HG02588 (cell line): Measurements from ENCODE around the gene MAGEA9B.
"Not testable (repeated sequence)": the region's sequence is repeated elsewhere in the genome, so short reads cannot be mapped to it uniquely, and the experiment has no call there.

Experiments
- ATAC-seq: cut with Tn5 transposase; IDR thresholded peaks from one replicate; pipeline ENCODE4 v1.9.1; 2021; ENCODE audit warnings: mild to moderate bottlenecking, moderate library complexity; ENCODE audit not compliant: unreplicated experiment

Gene MAGEA9B, protein sequence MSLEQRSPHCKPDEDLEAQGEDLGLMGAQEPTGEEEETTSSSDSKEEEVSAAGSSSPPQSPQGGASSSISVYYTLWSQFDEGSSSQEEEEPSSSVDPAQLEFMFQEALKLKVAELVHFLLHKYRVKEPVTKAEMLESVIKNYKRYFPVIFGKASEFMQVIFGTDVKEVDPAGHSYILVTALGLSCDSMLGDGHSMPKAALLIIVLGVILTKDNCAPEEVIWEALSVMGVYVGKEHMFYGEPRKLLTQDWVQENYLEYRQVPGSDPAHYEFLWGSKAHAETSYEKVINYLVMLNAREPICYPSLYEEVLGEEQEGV

DNA sequence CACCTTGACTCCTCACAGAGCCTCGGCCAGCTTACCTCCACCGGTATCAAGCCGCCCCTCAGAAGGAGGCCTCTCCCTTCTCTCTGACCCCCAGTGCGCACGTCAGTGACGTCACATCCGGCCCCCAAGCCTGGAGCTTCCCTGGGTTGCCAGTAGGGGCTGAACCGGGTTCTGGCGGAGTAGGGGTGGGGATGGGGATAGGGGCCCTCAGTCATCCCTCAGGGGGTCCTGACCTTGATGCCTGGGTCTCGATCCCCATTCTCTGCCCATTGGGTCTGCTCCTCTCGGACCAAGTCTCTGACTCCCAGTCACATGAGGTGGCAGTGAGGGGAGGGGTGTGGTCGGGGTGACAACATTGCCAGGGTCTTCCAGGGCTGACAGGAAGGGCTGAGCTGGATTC lies at the start of gene MAGEA9B:
TSS of gene MAGEA9B (minus strand) at position 101 of the 400 bp plus-strand sequence. CDS start 4,280 bp downstream, outside the sequence.
- not testable (repeated sequence) for ATAC-seq

DNA sequence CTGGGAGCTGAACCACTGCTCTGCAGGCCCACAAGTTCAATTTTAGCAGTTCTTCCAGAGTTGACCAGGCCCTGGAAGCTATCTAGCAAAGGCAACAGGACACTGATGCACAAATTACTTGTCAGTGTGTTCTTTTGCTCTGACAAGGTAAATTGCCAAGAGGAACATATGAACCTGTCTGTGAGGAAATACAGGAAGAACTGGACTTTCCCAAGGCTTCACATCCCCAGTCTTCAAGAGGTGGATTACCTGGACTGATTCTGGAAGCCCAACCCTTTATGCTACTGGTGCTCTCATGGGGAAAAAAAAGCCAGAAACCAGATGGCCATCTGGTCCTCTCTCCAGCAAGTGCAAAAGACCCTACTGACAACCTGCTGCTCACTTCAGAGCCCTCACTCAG lies 46.3 kb upstream of the MAGEA9B start:
- no peak for ATAC-seq

DNA sequence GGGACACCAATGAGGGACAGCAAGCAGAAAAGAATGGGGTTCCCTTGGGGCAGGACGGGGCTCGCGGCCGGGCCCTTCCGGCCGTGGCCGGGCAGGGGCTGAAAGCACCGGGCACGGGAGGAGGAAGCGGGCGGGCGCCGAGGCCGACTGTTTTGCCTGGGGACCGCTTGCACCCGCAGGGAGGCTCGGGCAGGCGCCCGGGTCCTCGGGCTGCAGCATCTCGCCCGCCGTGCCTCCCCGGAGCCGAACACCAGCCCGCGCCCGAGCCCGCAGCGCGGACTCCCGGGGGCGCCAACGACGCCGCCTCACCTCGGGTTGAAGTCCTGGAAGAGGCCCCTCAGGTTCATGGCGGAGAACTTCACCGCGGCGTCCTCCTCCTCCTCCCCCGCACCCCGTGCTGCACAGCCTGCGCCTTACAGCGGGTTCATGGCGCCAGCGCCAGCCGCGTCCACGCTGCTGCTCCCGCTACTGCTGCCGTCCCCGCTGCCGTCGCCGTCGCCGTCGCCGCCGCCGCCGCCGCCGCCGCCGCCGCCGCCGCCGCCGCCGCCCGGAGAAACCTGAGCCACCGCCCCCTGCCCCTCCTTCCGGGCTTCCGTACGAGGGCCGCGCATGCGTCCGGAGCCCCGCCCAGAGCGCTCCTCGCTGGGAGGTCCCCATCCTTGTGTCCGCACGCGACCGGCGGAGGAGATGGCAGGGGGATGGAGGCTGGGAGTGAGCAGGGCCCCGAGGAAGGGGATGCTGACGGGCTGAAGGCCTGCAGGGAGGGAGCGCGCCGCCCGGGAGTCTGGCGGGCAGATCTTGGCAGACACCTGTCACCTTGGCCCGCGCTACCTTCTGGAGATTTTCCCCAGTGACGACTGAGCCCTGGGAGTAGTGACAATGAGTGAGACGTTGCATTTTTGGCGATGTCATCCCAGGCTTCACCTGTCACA lies 44.2 kb upstream of the MAGEA9B start, which contains the start of gene TMEM185A:
TSS of gene TMEM185A (minus strand) at position 559 of the 932 bp plus-strand sequence. CDS start at position 347, 212 bp downstream.
- ATAC-seq, result peak; percentile 85

DNA sequence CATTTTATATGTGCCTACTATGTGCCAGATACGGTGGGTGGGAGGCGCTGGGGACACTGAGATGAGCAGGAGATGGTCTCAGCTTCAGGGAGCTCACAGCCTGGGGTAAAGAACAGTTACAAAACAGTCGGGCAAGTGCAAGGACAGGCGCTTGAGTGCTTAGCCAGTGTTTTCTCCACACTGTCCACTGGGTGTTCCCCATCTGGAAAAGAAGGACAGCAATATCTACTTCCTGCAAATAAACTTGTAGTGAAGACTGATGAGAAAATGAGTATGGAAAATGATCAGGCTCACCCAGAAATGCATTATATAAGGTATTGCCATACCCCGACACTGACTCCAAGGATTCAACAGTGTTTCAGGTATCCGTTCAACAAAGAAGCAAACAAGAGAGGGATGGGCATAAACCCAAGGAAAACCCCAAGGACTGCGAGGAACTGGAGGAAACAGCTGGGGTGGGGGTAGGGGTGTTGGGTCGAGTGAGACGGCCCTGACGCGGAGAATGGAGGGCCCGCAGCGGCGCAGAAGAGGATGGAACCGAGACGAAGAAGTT lies 43.5 kb upstream of the MAGEA9B start:
- no peak for ATAC-seq

DNA sequence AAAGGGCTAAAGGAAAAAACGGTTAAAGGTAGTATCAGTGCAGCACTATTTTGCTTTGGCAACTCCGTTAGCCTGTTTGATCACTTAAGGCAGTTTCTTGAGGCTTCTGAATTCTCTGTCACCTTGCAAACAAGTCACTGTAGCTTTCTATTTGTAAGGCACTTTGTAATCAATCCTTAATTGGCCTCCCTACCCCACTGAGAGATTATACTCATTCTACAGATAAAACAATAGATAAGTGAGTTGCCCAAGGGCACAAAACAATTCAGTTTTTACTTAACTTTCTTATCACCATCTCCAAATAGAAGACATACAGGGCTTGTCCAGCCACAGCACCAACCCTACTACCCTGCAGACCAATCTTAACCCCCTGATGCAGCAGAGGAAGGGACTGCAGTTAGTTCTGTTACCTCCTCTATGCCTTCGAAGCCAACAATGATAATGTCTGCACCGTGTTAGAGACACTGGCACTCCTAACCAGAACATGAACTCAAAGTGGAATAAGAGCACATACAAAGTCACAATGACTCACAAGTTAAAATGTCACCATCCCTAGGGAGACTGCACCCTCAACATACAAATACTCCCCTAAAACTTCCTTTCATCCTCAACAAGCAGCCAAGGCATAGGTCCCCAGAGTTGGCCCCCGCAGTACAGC lies 42.6 kb upstream of the MAGEA9B start:
- ATAC-seq, result no peak

DNA sequence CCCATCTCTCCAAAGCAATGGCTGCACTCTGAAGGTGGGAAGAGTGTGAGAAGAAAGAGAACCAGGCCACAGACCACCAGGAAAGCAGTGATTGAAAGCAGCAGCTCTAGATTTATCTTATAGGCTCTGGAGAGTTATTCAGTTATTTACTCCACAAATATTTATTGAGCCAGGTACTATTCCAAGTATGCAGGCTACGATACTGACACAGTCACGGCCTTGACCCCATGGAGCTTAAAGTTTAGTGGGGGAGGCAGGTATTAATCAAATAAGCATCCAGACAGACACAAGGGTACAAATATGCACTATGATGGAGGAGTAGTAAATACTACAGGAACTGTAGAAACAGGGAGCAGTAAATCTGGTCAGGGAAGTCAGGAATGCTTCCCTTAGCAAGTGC lies 41.5 kb upstream of the MAGEA9B start:
- ATAC-seq, result no peak

DNA sequence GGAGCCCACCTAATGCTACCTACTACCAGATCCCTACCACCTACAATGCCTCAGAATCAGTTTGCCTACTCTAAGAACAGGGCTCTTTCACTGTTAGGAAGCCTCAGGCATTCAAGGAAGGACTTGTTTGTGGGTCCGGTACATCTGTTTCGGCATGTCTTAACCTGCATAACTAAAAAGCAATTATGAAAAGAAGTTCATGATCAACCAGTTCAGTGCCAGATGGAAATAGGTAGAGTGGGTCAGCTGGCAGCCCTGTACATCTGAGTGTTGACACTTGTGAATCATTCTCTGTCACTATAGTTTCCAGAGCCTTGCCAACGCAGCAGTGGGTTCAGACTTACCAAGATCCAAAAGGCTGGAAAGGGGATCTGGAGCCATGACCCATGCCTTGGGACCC lies 41.0 kb upstream of the MAGEA9B start:
- no peak for ATAC-seq

DNA sequence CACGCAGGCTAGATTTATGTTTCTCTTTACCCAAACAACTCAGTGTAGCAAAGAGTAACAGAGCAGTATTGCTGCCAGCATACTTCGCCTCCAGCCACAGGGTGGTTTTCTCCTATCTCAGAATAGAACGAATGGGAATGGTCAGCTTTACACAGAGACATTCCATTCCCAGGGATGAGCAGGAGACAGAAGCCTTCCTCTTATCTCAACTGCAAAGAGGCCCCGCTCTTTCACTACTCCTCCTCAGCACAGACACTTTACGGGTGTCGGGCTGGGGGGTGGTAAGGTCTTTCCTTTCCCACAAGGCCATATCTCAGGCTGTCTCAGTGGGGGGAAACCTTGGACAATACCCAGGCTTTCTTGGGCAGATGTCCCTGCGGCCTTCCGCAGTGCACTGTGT lies 39.6 kb upstream of the MAGEA9B start:
- not testable (repeated sequence) for ATAC-seq

DNA sequence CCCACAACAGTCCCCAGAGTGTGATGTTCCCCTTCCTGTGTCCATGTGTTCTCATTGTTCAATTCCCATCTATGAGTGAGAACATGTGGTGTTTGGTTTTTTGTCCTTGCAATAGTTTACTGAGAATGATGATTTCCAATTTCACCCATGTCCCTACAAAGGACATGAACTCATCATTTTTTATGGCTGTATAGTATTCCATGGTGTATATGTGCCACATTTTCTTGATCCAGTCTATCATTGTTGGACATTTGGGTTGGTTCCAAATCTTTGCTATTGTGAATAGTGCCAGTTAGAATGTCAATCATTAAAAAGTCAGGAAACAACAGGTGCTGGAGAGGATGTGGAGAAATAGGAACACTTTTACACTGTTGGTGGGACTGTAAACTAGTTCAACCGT lies 32.4 kb upstream of the MAGEA9B start:
- not testable (repeated sequence) for ATAC-seq

DNA sequence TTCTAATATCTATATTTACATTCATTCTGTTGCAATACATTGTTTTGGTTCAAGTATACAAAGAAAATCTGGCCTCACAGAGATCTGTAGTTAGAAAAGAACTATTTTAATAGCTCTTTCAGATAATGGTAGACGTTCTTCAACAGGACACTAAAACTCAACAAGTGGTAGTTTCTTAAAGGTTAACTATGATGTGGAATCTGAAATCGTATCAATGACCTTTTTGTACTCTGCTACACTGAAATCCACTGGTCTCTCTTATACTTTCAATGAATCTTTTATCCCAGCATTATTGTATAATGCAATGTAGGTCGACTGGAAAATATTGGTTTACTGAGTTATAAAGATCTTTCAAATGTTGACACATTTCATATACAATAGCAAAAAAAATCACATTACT lies 31.6 kb upstream of the MAGEA9B start:
- ATAC-seq, result no peak

DNA sequence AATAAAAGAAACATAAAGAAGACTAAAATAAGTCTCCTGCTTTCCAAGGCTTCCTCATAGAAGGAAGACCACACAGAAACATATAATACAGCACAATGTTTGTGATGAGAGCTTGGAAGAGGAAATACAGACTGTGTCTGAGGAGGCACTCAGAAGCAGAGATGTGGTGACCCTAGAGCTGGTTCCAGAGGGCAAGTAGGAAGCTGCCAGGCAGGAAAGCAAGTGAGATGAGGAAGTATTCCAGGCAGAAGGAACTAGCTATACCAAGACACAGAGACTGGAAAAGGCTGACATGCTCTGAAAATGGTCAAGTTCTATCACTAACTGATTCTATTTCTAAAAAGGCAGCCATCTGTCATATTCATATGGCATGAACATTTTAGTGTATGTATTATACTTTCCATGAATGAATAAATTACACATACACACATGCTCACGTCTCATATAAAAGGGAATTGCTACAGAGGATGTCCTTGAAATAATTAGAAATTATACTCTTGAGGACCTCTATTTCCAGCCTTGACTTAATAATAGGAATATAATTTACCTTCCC lies 24.4 kb upstream of the MAGEA9B start:
- no peak for ATAC-seq

DNA sequence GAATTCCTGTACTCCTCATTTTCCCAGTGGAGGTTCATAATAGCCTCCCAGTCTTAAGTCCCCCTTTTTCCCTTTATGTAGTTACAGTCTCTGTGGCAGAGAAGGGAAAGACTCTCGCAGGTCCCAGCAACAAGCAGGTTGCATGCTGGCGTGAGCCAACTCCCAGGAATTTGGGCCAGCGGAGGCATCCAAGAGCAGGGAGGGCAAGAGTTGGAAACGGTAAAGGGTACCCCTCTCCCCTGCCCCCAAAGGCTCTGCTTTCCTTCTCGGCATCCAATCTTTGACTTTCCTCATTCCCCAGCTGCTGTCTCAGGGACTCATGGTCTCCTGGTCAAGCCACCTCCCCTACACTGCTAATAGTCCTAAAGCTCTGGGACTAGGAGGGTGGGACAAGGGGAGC lies 23.3 kb upstream of the MAGEA9B start:
- no peak for ATAC-seq

DNA sequence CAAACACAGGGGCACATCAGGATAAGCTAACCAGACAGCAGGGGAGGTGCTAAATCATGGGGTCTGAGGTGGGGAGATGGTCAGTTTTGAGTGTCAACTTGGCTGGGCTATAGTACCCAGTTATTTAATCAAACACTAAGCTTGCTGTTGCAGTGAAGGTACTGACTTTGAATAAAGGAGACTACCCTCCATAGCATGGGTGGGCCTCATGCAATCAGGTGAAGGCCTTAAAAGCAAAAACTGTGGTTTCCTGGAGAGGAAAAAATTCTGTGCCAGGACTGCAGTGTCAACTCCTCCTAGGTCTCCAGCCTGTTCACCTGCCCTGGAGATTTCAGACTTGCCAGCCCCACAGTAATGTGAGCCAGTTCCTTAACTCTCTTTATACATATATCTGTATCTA lies 20.4 kb upstream of the MAGEA9B start:
- ATAC-seq, result no peak

DNA sequence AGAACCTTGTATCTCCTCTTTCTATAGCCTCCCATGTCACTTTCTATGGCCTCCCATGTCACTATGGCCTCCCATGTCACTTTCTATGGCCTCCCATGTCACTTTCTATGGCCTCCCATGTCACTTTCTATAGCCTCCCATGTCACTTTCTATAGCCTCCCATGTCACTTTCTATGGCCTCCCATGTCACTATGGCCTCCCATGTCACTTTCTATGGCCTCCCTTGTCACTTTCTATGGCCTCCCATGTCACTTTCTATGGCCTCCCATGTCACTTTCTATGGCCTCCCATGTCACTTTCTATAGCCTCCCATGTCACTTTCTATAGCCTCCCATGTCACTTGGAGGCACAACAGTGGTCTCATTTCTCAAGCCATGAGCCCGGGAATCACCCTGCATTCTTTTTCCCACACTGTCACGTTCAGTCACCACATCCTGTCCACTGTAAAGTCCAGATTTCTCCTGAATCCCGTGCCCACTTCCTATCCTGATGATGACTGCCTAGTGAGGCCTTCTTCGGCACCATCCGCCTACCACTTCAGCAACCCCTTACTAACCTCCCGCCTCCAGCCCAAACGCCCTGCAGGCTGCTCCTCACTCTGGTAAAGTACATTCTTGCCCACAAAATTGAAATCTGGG lies 18.1 kb upstream of the MAGEA9B start:
- ATAC-seq, result not testable (repeated sequence)

DNA sequence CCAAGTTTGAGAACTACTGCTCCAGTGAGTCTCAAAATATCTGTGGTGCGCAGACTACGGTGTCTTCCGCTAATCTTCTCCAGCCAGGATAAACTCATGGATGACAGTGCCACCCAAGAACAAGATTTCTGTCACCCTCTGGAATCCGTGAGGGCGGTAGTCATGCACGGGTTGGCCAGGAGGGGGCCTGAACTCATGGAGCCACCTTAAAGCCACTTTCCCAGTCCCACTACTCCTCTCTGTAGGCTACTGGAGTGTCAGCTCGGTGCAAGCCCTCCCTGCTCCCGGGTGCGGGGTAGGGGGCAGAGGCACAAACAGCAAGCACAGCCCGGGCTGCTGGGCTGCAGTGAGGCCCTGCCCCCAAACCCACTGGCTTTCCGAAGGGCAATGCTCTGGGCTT lies 11.3 kb upstream of the MAGEA9B start:
- ATAC-seq, result not testable (repeated sequence)

DNA sequence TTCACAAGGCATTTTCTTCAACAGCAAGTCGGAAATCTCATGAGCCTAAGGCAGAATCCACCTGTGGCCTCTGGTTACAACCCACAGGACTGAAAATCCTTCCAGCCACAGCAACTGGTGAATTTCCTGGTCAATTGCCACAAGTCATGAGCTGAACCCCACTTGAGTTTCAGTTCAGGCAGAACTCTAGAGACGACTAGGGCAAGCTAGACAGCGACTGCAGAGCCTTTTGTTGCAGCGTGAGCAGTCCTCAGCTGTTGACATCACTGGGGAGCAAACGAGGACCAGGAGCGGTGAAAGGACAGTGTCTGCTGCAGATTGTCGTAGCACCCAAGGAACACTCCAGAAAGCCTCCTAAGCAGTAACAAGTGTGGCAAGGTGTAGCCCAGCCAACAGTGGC lies 8.7 kb upstream of the MAGEA9B start:
- not testable (repeated sequence) for ATAC-seq

DNA sequence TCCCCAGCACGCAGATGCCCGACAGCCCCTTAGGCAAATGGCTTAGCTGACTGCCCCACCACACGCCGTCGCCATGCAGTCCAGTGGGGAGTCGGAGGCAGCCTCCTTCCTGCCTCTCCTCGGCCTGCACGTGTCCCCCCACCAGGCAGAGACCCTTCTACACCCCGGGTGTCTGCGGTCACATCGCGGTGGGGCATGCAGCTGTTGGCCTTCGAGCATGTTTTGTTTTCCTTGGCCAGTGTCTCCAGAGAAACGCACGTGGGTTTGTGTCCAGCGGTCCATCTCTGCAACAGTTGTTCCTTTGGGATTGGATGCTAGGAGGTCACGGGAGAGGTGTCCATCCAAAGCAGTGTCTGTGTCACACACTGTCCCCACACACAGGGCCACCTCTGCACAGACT lies 8.0 kb upstream of the MAGEA9B start, which contains the start of gene HSFX2:
TSS of gene HSFX2 (minus strand) at position 101 of the 400 bp plus-strand sequence. CDS start 614 bp downstream, outside the sequence.
- not testable (repeated sequence) for ATAC-seq

DNA sequence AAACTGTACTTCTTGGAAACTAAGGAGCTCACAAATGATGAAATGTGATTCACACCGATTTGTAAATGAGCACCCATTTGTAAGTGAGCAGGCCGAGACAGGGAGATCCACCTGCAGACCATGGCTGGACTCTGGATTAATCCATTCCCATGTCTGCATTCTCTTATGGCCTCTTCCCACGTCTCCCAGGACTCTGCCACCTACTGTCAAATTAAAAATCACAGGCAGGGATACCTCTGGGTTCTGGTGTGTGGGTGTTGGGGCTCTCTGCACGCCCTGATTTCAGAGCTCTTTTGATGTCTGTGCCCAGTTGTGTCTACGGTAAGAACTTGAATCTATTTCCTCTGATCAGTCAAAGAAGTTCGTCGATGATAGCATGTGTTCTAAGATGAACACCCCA lies 3.7 kb upstream of the MAGEA9B start:
- not testable (repeated sequence) for ATAC-seq

DNA sequence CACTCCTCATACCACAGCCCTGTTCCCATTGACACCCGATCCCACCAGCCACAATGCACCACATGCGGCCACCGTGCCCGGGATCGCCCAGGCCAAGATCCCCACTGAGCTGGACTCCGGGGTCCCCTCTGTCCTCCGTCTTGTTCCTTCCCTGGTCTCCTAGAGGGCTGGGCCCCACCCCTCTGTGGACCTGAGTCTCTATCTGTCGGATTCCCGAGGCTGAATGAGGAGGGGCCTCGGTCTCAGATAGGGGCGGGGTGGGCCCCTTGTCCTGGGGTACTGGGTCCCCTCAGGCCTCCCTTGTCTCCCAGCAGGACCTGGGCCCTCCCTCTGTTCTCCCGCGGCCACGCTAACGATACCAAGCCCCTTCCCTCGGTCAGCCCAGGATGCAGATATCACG lies 1.6 kb downstream of the MAGEA9B start:
- ATAC-seq, result not testable (repeated sequence)

DNA sequence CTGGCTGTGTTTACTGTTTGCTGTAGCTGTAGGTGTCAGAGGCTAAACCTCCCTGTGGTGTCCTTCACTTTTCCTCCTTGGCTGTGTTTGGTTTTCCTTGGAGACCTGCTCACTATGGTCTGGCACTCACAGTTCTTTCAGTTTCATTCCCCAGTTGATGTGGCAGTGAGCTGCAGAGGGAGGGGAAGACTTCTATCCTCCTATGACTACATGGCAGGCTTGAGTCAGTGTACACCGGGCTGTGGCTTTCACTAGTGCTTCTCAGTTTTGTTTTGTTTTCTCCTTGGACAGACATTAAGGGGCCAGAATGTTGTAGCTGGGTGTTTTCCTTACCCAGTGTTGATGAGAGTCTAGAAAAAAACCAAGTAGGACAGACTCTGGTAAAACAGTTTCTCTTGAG lies 13.8 kb downstream of the MAGEA9B start:
- peak; percentile 100 for ATAC-seq
